Stimulated activated CD8-positive, alpha-beta memory T cell treated with anti-CD3 and anti-CD28 coated beads, Interleukin-15, amount 100 ng/mL, for 48 hours (primary cell): ENCODE data around the gene TSR1.

ENCODE experiments used
- DNase-seq, 2 donors: peaks; one replicate each; pipeline ENCODE4 v3.0.0-alpha.2; 2020; ENCODE audit warnings: low read depth in 2 of 2

The TSR1 gene

DNA sequence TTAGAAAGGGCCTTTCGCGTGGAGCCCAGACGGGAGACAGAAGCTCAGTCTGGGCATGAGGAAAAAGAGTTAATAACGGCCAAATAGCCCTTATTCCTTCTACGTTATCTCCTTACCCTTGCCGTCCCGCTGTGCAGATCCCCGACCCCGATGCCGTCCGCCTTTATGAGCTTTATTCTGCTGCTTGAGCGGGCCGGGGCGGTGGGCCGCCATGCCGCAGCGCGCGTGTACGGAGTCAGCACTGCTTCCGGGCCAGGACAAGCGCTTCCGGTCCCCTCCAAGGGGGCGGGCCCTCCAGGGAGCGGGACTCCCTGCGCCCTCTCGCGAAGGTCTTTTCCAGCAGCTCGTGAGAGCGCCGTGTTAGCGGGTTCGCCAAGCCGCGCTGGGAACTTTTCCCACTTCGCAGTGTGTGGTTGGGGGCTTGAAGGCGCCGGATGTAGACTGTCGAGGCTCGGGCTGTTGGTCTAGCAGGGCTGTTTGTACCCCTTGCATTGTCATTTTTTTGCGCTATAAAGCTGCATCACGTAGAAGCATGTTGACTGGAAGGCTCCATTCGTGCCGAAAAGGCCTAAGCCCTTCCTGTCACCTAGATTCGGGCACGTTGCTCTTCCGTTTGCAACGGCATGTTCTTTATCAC is at the start of gene TSR1:
TSR1 (minus strand) TSS at position 243 of the 637 bp plus-strand sequence; CDS start at position 213, 30 bp downstream.
- peak; percentile 86 to 89 for DNase-seq

DNA sequence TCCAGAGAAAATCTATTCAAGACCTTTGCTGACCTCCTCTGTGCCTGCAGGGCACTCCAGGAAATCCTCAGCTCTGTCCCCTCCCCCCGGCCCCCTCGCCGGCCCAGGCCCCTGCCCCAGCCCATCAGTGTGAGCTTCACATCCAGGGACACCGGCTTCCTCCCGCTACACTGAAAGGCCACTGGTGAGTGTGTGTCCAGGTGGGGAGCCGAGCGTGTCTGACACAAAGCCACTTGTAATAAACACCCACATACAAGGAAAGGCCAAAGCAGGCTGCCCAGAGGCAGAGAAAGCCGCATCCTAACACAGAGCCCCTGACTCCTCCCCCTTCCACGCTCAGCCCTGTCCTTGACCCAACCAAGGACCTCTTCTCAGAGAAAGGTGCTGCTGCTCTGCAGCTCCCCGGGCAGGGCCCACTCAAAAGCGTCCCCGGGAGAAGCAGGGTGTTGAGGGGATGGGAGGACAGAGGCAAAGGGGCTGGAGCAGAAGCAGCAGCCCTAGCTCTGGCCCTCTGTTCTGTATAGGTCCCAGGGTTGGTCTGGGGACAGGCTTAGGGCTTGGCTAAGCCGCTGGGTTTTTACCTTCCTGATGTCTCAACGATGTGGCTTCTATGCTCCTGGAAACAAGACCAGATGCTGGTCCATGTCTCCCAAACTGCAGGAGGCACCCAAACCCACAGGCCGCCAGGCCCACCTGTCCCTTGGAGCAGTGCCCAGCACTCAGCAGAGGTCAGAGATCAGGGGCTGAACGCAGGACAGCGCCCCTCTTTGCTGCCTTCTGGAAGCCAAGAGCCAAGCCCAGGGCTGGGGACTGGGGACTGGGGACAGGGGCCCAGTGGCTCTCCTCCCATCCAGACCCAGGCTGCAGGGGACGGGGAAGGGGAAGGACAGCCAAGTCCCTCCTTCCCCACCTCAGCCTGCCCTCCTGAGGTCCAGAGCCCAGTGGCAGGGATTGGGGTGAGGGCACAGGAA is 49.3 kb upstream of the TSR1 start:
- DNase-seq = no peak

DNA sequence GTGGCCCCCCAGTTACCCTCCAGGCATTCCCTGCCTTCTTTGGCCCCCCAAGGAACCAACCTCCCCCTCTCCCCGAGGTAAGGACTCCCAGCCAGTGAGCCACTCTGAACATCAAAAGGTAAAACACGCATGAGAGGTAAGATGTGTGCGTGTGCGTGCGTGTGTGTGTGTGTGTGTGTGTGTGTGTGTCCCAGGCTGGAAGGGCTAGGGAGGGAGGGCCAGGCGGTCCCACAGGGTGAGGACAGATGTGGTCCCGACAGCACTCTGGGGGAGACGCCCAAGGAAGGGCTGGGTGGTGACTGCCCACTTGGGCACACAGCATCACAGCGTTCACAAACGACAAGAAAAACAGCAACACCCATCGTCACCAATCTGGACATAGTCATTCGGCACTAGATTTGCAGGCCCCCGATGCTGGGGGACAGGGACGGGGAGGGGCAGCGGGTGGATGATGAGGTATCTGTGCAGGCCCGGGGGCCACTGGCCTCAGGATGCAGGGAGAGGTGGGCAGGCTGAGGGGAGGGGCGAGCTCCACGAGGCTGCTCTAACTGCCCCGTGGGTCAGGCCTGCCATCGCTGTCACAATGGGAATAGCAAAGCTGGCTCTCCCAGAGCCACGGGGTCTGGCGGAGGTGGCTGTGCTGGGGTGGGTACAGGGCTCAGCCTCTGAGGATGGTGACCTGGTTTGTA is 48.3 kb upstream of the TSR1 start:
- no peak for DNase-seq

DNA sequence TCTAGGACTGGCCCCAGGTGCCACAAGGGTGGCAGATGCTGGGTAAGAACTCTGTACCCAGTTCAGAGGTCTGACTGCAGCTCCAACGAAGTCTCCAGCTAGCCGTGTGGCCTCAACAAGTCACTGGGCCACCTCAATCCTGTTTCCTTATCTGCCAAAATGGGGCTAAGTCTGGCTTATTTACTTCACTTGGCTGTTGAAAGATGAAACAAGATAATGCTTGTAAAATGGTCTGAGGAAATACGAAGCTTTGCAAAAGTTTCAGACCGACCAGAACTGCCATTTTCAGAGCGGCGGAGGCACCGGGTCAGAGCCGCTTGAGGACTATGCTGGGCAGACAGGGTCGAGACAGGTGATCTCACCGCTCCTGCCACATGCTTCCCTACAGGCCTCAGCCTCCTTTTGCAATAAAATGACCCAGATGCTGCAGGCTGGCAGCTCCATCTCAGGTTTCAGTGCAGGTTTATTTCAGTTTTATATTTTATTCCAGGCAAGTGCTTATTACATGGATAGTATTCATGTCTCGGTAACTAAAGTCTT is 47.4 kb upstream of the TSR1 start:
- no peak for DNase-seq

DNA sequence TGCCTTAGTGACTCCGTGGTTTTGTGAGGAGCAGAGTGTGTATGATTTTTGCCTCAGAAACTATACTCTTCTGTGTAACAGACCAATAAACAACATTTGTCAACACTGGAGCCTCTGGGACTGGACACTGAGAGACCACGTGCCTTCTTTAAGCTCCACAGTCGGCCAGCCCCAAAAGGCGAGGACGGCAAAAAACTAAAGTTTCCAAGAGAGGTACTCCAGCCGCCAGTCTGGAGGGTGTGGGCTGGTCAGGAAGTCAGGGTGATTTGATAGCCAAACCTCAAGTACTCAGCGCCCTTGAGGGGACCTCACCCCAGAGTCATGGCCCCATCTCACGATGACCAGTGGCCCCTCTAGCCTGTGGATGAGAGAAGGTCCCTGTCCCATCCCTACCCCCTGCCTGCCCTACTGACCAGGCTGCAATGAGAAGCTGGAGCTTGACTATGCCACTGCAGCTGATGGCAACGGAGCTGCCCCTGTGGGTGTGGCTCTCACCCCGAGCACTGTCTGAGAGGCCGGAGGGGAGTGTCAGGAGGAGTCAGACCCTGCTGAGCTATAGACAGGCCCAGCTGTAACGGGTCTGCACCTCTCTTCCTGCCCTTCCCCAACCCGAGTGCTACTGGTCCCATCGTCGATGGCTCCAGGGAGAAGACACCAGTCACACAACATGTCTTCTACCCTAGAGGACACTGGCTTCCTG is 44.8 kb upstream of the TSR1 start:
- no peak for DNase-seq

DNA sequence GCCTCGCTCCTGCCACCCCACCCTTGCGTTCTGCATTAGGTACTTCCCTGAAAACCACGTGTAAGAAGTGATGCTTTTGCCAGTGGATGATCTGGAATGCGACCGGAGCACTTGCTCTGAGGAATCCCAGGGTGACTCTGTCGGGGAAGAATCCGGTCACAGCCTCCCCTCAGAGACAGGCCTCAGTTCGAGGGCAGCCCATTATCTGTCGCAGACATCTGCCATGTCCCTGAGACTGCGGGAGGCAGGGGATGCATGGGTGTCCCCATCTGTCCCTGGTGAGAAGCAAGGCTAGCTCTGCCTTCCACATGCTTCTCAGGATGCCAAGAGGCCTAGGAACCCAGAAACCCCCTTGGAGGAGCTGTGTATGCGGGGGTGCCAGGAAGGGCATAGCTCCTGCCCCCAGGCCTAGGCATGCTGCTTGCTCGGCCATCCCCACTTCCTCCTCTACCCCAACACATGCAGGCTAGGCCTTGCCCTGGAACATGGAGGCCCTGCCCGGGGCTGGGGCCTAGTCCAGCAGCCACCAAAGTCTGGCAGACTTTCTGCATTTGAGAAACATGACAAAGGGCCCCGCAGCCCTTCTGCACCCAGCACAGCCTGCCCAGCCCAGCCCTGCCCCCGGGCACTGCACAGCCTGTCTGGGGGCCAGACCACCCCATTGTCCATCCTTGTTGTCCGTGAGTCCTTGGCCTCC is 44.1 kb upstream of the TSR1 start:
- no peak for DNase-seq

DNA sequence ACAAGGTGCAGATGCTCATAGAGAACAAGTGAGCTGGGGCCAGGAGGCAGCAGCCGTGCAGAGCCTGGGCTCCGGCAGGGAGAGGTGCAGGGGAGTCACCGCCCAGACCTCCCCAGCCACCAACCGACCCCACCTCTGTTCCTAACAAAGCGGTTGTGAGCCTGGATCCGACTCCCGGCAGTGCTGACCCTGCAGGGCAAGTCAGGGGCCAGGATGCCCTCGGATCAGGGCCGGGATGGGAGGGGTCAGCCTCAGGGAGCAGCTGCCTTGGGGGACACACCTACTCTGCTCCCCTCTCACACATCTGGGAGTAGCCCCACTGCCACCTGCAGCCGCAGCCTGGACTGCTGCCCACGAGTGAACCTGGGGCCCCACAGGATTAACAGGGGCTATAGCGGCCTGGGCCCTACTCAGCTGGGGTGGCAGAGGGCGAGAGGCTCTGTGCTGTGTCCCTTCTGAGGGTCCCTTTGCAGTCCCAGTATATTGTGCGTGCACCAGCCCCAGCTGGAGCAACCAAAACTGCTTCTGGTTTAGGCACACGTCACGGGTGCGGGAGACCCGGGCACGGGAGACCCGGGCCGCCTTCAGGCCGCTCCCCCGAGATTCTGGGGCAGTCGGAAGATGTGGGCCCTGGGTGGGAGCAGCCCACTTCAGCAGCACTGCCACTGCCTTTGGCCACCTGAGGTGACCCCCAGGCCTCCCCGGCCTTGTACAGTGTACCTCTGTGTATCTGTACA is 43.4 kb upstream of the TSR1 start:
- no peak for DNase-seq

DNA sequence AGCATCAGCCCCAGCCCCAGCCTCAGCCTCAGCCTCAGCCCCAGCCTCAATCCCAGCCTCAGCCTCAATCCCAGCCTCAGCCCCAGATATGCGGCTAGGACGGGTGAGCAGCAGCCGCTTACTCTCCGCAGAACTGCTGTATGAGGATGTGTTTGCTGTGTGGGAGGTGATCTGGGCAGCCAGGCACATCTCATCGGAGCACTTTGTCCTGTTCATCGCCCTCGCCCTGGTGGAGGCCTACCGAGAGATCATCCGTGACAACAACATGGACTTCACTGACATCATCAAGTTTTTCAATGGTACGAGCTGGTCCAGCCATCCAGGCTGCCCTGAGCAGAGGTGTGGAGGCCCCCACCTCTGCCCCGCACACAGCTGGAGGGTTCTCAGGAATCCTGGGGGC is 42.6 kb upstream of the TSR1 start:
- DNase-seq = no peak

DNA sequence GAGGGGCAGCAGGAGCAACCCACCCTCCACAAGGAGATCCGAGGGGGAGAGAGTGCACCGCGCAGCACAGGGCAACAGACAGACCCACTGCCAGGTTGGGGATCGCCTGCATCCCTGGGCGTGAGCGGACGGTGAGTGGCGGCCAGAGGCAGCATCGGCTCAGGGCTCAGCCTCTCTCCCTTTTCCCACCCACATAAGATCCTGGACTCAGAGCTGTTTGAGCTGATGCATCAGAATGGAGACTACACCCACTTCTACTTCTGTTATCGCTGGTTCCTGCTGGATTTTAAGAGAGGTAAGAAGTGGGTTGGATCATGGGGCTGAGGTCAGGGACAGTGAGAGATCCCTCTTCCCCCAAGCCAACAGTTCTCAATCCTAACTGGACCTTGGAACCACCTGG is 41.4 kb upstream of the TSR1 start:
- DNase-seq = no peak

DNA sequence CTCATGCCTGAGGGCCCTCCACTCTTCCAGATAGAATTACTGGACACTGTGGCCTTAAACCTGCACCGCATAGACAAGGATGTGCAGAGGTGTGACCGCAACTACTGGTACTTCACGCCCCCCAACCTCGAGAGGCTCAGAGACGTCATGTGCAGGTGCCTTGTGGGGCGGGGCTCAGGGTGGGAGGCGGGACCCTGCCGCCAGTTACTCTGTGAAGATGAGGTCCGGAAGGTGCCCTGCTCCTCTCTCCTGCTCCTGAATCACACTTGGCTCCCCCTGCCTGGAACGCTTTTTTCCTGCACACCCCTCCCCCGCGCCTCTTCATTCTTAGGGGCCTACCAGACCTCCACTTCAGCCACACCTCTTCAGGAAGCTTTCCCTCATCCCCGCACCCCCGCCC is 39.9 kb upstream of the TSR1 start:
- DNase-seq = no peak

DNA sequence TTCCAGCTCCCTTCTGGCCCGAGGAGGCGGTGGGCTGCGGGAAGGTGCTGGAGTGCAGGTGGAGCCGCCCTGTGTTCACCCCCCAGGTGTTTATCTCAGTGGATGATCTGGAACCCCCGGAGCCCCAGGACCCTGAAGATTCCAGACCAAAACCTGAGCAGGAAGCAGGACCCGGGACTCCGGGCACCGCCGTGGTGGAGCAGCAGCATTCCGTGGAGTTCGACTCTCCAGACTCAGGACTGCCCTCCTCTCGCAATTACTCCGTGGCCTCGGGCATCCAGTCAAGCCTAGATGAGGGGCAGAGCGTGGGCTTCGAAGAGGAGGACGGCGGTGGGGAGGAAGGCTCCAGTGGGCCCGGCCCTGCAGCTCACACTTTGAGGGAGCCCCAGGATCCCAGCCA is 39.1 kb upstream of the TSR1 start:
- DNase-seq = no peak

DNA sequence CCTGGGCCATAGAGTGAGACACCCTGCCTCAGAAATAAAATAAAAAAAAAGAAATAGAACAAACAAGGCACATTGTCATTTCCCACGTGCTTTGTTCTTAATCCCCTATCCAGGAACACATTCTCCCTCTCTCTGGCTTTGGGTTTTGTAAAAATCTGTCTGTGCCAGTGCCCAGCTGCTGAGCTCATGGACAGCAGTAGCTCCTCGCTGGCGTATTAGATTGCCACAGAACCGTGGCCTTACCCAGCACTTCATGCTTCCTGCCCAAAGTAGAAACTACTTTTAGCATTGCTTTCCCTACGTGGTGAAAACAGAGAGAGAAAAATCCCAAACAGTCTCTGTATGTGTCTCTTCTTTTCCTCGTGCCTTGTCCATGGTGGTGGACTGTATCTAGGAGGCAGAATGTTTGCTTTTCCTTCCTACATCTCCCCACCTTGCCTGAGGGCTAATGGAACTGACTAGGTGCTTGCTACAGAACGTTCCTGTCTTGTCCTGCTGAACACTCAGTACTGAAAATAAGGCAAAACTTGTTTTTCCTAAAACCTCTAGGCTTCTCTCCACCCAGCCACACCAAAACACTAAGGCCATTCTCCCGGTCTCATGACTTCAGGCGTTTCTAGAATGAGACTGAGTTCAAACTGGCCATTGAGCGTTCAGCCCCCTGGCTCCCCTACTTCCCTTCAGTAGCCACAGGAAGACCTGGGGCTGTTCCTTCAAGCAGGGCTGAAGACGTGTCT is 38.5 kb upstream of the TSR1 start:
- no peak for DNase-seq

DNA sequence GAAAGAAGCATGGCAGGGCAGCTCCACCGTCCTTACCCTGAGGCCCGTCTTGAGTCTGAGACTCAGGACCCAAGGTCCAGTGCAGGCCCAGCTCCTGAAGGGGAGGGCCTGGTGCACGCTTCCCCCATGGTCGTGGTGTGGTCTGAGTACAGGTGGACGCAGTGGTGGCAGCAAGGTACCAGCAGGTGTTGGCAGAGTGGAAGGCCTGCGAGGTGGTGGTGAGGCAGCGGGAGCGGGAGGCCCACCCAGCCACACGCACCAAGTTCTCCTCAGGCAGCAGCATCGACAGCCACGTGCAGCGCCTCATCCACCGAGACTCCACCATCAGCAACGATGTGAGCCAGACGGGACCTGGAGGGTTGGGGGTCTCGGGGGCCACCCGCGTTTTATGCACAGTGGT is 36.9 kb upstream of the TSR1 start:
- no peak for DNase-seq

DNA sequence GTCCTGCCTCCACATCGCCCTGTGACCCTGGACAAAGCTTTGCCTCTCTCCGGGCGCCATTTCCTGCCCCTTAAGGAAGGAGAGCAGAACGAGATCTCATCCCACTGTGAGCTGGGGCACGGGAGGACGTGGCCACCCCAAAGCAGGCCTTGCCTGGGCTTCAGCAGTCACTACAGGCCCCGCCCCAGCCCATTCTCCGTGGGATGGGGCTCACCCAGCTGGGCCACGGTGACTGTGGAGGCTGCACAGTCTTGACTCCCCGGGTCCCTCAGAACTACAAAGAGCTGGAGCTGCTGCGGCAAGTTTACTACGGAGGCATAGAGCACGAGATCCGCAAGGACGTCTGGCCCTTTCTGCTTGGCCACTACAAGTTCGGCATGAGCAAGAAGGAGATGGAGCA is 36.4 kb upstream of the TSR1 start:
- DNase-seq = no peak

DNA sequence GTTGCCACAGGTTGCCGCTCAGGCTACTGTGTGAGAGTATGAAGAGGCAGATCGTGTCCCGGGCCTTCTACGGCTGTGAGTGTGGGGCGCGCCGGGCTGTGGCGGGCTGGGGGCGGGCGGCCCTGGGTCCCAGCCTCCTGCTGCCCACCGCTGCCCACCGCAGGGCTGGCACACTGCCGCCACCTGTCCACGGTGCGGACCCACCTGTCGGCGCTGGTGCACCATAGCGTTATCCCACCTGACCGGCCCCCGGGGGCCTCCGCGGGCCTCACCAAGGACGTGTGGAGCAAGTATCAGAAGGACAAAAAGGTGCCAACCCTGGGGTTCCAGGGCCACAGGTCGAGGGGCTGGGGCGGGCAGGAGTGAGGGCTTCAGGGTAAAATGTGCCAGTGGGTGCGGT is 35.9 kb upstream of the TSR1 start:
- DNase-seq = no peak

DNA sequence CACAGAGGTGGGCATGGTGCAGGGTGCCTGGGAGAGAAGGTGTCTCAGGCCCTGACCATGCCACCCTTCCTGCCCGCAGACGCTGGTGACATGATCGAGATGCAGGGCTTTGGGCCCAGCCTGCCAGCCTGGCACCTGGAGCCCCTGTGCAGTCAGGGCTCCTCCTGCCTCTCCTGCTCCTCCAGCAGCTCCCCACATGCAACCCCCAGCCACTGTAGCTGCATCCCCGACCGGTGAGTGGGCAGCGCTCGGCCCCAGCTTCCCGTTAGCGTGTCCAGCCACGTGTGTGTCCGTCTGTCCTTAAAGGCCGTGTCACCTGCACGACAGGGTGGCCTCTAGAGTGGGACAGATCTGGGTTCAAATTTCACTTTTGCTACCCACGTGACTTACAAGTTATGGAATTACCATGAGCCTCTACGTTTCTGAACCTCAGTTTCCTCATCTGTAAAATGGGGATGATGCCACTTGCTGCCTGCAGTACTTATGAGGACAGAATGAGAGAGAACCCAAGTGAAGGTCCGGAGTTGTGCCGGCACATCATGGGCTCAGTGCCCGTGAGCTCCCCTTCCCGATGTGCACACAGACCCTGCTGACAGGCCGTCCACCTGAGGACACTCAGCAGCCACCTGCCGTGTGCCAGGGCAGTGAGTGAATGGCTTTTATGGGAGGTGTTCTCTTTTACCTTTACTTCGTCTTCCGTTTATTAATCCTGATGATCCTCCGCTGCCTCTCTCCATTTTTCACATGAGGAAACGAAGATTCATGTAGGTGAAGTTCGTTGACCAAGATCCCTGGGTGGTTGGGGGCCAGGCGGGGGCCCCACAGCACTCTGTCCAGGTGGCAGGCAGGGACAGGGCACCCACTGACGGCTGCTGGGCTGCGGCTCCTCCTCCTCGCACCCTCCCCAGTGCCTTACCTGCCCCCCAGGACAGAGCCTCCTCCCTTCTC is 35.2 kb upstream of the TSR1 start:
- no peak for DNase-seq

DNA sequence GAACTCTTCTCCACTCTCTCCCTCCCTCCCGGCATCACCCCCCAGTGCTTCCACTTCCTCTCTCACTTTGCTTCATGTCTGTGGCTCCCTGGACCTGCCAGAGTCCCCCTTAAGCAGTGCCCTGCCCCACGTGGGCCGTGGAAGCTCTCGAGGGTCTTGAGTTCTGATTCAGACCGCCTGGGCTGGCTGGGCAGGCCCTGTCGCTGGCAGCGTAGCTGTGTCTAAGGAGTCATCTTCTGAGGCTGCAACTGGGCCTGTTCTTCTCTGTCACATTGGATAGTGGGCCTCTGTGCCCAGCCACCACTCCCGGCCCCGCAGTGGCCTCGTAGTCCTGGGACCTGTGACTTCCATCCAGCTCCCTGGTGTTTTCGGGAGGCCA is 33.9 kb upstream of the TSR1 start:
- DNase-seq = no peak

DNA sequence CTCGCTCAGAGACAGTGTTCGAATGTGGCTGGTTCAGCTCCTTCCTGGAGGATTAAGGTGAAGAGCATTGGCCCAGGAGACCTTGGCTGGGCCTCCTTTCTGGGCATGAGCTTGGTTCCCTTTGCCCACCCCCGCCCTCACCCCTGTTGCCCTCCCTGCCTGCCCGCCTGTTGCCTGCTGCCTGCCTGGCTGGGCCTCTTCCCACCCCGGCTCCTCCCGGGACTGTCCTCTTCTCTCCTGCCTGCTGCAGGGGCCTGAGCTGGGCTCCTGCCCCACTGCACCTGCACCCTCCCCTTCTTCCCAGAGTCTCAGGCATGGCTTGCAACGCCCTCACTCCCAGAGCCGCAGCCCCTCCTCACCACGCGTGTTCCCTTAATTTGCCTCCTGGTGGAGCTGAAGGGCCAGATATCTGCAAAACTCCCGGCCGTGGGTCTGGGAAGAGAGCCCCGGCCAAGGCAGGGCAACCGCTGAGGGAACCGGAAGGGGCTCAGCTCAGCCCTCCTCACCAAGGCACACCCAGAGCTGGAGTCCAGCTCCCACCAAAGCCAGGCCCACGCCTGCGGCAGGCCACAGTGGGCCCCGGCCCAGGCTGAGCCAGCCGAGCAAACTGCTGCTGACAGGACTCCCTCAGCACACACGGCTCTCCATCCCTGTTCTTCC is 33.4 kb upstream of the TSR1 start:
- no peak for DNase-seq
